GM19193 (cell line): ENCODE results near the gene PRRC2A.

Experiments used
- POLR2A ChIP-seq: IDR thresholded peaks from 4 replicates; pipeline ENCODE4 v1.6.1; 2011; ENCODE audit not compliant: insufficient read depth, insufficient read length; ENCODE audit errors: extremely low read depth

Gene PRRC2A

GRCh38 chr6:31686483-31686882 lies 66.0 kb downstream of the PRRC2A start:
- TF ChIP-seq POLR2A = no peak

- no peak for TF ChIP-seq POLR2A
Measured at GRCh38 chr6:31687321-31687720, 66.8 kb downstream of the PRRC2A start.
